GM21619 (cell line): Measurements from ENCODE around the gene PTGS2.
"Not testable (repeated sequence)": the region's sequence is repeated elsewhere in the genome, so short reads cannot be mapped to it uniquely, and the experiment has no call there.

Experiments
- ATAC-seq: cut with Tn5 transposase; IDR thresholded peaks from one replicate; pipeline ENCODE4 v1.9.1; 2021; ENCODE audit not compliant: unreplicated experiment

PTGS2 gene

DNA sequence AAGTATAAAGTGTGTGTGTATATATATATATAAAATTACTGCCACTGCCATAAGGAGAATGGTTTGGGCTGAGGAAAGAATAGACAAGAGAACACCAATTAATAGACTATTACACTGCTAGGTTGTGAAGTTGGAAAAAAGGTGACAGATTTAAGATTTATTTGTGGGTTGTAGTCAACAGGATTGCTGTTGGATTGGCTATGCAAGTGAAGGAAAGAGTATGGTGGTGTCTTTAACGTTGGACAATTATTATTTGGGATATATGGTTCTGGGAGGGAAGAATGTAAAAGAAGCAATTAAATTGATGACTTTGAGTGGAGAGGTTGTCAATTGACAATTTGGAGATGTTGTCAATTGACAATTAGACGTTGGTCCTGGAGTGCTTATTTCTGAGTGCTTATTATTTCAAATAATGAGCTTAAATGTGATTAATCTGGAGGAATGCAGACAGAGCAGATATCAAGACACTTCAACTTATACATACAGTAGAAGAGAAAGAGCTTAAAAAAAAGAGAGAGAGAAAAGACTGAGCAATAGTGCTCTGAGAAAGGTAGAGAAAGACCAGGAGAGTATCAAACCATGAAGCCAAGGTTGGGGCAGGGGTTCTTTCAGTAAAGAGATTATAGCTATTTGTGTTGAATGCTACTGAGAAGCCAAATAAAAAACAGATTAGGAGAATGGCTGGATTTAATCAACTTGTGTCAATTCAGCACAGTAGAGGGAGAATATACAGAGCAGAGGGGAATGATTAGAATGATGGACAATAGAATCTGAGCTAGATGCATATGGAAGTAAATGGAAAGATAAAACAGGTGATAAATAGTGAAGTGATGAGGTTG, 9.7 kb downstream of the PTGS2 start:
- ATAC-seq, result no peak

DNA sequence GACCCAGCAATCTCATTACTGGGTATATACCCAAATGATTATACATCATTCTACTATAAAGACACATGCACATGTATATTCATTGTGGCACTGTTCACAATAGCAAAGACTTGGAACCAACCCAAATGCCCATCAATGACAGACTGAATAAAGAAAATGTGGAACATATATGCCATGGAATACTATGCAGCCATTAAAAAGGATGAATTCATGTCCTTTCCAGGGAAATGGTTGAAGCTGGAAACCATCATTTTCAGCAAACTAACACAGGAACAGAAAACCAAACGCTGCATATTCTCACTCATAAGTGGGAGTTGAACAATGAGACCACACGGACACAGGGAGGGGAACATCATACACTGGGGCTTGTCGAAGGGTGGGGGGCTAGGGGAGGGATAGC, 10.4 kb downstream of the PTGS2 start:
- not testable (repeated sequence) for ATAC-seq

DNA sequence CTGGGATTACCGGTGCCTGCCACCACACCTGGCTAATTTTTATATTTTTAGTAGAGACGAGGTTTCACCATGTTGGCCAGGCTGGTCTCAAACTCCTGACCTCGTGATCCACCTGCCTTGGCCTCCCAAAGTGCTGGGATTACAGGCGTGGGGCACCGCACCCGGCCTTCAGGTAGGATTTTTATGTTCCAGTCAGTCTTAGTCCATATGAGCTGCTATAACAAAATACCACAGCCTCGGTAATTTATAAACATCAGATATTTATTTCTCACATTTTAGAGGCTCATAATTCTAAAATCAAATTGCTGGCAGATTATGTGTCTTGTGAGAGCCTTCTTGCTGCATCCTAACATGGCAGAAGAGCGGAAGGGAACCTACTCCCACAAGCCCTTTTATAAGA, 16.0 kb downstream of the PTGS2 start:
- not testable (repeated sequence) for ATAC-seq

DNA sequence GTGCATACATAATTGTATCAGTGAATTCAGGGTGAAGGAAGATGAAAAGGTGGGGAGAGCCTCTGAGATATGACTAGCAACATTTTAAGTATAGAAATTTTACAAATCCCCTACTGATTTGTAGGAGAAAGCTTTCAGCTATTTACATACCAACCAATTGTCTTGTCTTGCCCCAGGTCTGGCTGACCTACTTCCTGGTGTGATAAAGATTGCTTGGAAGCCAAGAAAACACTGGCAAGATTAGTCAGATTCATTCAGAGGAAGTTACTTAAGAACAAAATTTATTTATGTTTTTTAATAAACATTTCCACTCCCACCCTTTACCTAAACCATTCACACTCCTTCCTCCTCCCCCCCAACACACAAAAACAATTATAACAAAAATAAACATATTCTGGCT, 17.5 kb downstream of the PTGS2 start:
- no peak for ATAC-seq

DNA sequence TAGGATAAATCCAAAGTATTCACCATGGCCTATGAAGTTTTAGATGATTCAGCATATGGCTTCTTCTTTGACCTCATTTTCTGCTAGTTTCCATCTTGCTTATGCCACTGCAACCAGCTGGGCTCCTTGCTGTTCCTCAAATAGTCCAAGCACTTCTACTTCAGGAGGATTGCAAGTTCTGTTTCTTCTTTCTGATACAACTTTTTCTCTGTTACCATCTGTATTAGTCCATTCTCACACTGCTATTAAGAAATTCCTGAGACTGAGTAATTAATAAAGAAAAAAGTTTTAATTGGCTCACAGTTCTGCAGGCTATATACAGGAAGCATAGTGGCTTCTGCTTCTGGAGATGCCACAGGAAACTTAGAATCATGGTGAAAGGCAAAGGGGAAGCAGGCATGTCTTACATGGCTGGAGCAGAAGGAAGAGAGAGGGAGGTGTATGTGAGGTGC, 20.3 kb downstream of the PTGS2 start:
- ATAC-seq, result no peak

DNA sequence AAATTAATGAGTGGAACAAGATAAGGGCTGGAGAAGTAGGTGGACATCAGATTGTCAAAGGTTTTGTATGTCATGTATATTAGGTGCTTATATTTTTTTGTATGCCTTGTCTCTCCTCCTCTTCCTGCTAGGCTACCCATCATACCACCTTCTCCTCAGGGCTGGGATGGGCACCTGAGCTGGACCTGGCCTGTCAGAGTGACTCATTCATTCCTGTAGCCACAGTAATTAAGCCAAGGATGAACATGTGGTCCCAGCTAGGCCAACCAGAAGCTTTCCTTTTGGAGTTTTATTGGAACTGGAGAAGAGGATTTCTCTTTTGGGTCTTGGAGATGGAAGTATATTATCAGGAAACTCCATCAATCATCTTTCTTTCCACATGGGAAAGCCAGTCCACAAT, 21.2 kb downstream of the PTGS2 start:
- ATAC-seq, result no peak

DNA sequence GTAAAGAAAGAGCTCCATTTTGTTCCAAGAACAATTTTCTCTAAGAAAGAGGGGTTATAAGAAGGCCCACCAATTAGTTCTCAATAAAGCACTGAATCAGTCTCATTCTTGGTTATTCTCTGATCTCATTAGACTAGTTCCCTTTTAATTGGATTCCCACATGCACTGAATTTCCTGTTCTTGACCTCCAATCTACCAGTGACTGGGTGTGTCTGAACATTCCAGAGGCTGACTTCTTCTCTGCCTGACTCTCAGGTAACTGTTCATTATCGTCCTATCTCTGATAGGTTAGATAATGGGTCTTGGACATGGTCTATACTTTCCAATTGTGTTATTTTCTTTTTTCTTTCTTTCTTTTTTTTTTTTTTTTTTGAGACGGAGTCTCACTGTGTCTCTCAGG, 22.7 kb downstream of the PTGS2 start:
- no peak for ATAC-seq

DNA sequence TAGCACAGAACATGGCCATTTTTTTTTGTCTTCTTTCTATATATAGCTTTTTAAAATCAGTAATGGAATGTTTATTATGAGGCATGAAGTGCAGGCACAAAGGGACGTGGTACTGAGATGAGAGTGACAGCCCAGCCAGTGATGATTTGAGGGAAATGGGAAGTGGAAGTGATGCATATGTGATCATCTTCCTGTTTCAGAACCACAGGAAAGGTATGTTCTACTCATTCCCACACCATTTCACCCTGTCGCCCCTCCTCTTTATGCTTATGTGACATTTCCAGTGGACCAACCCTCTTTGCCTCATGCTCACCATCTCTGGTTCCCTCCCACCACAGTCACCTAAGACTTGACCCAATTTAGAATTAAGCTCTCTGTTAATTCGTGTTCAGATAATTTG, 24.3 kb downstream of the PTGS2 start:
- ATAC-seq, result no peak

DNA sequence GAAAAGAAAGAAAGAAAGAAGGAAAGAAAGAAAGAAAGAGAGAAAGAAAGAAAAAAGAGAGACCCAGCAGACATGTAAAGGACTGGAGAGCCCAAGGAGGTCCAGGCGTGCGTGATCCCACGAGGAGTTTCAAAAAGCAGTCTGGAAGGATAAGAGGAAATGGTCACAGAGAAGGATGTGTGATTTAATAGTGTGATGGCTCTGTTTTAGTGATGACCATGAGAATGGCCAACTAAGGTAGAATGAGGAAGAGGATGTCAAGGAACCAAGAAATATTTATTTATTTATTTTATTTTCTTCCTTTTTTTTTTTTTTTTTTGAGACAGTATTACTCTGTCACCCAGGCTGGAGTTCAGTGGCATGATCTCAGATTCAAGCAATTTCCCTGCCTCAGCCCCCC, 25.5 kb downstream of the PTGS2 start:
- no peak for ATAC-seq

DNA sequence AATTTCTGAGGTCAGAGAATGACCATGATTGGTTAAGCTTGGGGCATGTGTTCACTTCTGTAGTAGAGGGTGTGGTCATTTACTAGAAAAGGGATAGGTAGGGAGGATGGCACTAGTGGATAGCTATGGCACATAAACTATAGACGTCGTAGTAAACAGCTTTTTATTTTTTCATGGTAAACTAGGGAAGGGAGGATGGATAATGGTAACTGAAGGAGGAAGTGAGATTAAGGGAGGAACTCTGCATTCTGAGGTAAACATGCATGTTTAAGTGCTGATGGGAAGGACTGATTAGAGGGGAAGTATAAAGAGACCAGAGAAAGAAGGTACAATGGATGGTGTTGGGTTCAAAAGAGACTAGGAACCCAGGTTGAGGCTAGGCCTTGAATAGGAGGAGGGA, 26.9 kb downstream of the PTGS2 start:
- ATAC-seq, result no peak

DNA sequence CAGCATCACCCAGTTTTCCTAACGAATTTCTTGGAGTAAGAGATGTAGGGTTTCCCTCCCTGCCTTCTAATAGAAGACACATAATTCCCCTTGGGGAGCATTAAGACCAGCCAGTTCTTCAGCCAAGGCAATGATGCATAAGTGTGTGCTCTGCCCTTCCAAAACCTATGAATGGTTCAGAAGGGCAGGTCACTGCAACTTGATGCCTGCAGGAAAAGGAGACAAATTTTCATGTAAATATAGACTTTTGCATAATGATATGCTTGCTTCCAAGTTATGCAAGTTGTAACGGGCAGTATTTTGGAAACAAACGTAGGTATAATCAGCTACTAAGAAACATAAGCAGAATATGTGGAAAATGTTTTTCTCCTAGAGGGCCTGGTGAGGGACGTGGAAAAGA, 31.6 kb downstream of the PTGS2 start:
- no peak for ATAC-seq

DNA sequence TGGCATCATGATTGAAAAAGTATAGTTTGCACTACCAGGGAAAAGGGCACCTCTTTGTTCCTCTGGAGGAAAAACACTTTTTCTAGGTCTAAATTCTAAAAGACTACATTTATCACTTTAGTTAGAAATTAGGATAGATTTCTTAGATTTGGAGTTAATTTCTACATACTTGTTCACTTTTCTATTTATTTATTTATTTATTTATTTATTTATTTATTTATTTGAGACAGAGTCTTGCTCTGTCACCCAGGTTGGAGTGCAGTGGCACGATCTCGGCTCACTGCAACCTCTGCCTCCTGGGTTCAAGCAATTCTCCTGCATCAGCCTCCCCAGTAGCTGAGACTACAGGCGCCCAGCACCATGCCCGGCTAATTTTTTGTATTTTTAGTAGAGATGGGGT, 32.2 kb downstream of the PTGS2 start:
- not testable (repeated sequence) for ATAC-seq

DNA sequence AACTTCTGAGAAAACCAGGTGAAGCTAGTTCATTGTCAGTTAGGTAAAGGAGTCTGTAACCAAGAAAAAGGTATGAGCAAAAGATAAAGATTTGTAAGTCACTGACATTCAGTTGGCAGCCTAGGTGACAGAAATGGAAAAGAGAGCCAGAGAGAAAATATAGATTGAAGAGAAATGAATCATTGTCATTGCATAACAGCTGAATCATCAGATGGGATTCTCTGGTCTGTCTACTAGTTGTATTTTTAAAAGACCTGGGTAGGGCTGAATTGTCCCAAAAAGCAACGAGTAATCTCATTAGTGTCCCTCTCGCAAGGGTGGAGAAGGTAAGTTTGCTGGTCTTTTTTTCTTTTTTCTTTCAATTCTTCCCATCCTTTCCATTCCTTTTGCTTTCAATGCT, 36.6 kb downstream of the PTGS2 start:
- no peak for ATAC-seq

DNA sequence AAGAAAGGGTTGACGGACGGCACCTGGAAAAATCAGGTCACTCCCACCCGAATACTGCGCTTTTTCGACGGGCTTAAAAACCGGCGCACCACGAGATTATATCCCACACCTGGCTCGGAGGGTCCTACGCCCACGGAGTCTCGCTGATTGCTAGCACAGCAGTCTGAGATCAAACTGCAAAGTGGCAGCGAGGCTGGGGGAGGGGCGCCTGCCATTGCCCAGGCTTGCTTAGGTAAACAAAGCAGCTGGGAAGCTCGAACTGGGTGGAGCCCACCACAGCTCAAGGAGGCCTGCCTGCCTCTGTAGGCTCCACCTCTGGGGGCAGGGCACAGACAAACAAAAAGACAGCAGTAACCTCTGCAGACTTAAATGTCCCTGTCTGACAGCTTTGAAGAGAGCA, 42.7 kb downstream of the PTGS2 start:
- ATAC-seq, result not testable (repeated sequence)

DNA sequence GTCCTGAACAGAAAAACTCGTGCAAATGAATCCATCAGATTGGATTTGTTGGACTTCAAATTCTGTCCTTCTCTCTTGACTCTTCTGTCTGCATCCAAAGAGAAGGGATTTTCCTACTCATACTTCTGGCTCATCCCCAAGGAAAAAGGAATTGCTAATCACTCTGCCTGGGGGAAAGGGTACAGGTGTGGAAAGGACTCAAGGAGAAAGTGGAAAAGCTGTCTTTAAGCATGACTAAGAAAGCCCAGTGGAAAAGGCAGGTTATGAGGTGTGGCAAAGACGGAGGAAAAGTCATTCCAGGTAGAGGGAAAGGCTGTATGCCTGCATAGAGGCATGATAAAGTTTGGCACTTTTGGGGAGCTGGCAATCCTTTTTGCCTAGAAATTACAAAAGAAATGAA, 43.4 kb downstream of the PTGS2 start:
- no peak for ATAC-seq

DNA sequence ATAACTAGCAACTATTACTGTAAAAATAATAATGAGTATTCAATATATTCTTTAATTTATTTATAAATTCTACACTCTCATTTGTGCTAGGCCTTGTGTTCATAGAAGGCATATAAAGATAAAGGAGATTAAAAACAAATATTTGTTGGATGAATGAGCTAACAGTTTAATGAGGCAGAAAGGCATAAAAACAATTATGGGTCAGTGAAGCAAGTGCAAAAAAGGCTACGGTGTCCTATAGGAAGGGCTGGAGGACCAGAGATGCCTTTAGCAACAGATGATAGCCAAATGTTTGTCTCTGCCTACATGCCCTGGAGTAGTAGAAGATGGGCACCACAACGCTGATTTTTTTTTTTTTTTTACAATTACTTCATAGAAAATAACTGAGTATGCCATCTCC, 45.7 kb downstream of the PTGS2 start:
- no peak for ATAC-seq

DNA sequence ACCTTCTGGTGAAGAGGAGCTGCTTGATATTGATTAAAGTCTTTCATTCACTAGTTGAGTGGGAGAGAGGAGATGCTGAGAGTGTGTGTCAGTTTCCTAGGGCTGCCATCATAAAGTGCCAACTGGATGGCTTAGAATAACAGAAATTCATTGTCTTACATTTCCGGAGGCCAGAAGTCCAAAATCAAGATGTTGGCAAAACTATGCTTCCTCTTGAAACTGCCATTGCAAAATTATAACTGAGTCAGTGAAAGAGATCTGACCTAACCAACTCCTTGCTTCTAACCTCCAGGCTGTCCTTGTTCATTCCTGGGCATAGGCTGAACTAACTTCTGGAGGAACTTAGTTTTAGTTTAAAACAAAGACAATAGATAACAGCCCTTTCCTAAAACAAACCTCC, 47.1 kb downstream of the PTGS2 start:
- no peak for ATAC-seq

DNA sequence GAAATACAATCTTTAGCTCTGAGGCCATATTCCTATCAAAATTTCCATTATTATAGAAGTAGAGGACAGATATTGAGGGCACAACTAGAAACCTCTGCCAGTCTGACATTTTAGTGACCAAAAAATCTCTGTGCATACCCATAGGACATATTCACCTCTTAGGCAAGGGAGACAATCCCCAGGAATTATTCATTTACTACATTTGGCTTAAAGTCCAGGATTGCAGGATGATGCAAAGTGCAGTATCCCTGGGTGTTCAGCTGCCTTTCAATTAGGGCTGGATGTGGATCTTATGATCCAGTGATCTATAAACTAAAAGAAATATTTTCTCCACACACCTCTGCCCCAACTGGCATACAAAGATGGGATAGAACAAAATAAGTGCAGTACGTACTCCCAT, 50.9 kb downstream of the PTGS2 start:
- no peak for ATAC-seq

DNA sequence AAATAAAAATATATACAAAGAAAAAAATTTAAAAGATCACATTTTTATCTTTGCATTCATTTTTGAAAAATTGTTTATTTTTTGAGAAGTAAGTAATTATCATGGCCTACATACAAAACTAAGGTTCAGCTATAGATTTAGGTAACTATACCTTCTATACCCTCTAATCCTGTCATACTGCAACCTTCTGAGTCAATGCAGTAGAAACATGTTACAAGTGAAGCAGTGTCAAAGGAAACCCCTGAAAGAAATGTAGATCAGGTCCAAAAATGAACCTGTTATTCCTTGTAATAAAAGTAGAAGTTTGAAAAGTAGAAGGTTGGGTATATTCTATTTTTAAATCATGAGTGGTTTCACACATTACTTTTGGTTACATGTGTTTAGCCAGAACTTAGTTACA, 51.3 kb downstream of the PTGS2 start:
- no peak for ATAC-seq

DNA sequence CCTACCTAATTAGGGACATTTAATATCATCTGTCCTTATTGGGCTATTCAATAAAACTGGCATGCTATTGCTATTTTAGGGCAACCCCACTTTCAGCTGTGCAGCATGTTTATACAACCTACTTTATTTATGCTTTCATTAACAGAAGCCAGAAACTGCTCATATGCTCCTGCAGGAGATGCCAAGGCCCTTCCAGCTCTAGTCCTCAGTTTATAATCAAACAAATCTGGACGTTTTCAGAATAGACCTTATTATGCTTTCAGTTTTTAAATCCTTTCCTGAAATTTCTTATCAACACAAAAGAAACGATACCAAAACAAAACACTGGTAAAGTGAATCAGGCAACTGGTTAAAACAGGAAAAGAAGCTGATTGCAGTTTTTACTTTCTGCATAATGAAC, 53.2 kb downstream of the PTGS2 start:
- ATAC-seq, result no peak

DNA sequence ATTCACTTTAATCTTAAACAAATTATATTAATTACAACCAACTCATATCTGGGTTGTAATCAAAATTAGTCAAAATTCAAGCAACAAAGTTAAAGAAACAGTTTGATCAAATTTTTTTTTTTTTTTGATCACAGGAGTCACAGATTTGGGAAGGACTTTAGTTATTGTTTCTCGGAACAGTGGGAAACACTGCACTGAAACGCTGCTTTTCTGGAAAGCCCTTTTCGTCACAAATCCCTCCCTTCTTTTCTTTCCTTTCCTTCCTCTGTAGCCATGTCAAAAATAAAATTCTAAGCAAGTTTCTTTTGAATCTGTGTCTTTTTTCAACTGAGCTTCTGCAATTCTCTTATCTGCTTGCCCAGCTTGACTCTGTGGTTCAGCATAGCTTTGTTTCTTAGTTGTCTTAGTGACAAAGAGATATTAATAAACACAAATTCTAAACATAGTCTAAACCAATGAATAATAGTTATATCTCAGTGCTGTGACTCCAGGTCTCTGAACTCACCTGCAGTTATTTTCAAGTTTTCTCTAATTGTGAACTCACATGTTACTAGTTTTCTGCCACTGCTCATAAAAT, 53.8 kb downstream of the PTGS2 start:
- ATAC-seq, result no peak

DNA sequence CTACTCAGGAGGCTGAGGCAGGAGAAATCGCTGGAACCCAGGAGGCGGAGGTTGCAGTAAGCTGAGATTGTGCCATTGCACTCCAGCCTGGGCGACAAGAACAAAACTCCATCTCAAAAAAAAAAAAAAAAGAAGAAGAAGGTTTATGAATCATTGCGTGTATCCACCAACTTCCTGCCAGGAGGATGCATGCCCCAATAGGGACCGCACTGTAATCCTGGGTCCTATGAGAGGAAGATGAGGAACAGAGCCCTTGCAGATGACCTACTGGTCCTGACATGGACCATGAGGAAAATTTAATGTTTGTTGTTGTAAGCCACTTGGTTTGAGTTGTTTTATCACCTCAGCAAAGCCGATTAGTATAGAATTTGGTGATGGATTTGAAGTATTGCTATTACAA, 56.7 kb downstream of the PTGS2 start:
- ATAC-seq, result no peak
